Spleen (tissue), 7 donors: ENCODE data around the gene NEK9.

ENCODE experiments used
- CTCF ChIP-seq, 11 experiments: fragments of 200-600 bp in 7 of 11; fragments of 450-650 bp in 4 of 11; sonication (generic) in 4 of 11; IDR thresholded peaks in 8 of 11; conservative IDR thresholded peaks in 3 of 11; 1 replicate in 7 of 11; 2 replicates in 4 of 11; pipeline versions ENCODE4 v1.4.0 to v1.8.0; 2016 to 2021; ENCODE audit warnings: antibody characterized with exemption in 11 of 11, inconsistent platforms in 4 of 11, mild to moderate bottlenecking in 1 of 11
- POLR2A ChIP-seq, 3 donors: fragments of 450-650 bp; IDR thresholded peaks; one replicate each; pipeline ENCODE4 v1.5.1; 2017; ENCODE audit warnings: antibody characterized with exemption in 3 of 3, mild to moderate bottlenecking in 1 of 3
- POLR2AphosphoS5 ChIP-seq, 3 donors: sonication (generic); formaldehyde crosslinking; IDR thresholded peaks; one replicate each; pipeline ENCODE4 v1.5.1; 2017; ENCODE audit warnings: antibody characterized with exemption in 3 of 3
- donor health status: DM: no; HTN: no; CAD: no; lungs with moderate emphysema.
- donor health status: DM: no; HTN: no; CAD: no.
- donor health status: DM: no; HTN: no; CAD: no.

- TF ChIP-seq CTCF (IDR thresholded peaks at IDR 0.05 in 8 of 11, conservative IDR thresholded peaks at IDR 0.05 in 3 of 11) (no peak), POLR2AphosphoS5 (IDR thresholded peaks at IDR 0.05) (no peak), POLR2A (IDR thresholded peaks at IDR 0.05) (no peak)
Measured at GRCh38 chr14:75153295-75153694, 26.4 kb upstream of the NEK9 start.
